Fibroblast of upper back skin (primary cell): ENCODE results near the gene ZNF446.
"Not testable (repeated sequence)": the region's sequence is repeated elsewhere in the genome, so short reads cannot be mapped to it uniquely, and the experiment has no call there.

Experiments used
- DNase-seq: peaks from one replicate; pipeline ENCODE4 v3.0.0-alpha.2; 2013

Gene ZNF446

GRCh38 chr19:58470837-58471543 is 5.2 kb upstream of the ZNF446 start:
- not testable (repeated sequence) for DNase-seq

GRCh38 chr19:58471736-58472135 is 4.4 kb upstream of the ZNF446 start:
- no peak for DNase-seq

GRCh38 chr19:58473775-58474174 is 2.4 kb upstream of the ZNF446 start:
- no peak for DNase-seq

GRCh38 chr19:58474291-58474996 is 1.7 kb upstream of the ZNF446 start:
- peak; percentile 69 for DNase-seq

- no peak for DNase-seq
Observed at GRCh38 chr19:58474997-58475713, 997 bp upstream of the ZNF446 start.

GRCh38 chr19:58476498-58477015 is 405 bp downstream of the ZNF446 start:
- no peak for DNase-seq

- DNase-seq: no peak
Observed at GRCh38 chr19:58477130-58477529, 978 bp downstream of the ZNF446 start.

GRCh38 chr19:58477871-58478270 is 1.7 kb downstream of the ZNF446 start:
- no peak for DNase-seq

- no peak for DNase-seq
Observed at GRCh38 chr19:58479303-58479702, 3.2 kb downstream of the ZNF446 start.

- no peak for DNase-seq
Observed at GRCh38 chr19:58479736-58480480, 3.8 kb downstream of the ZNF446 start.

GRCh38 chr19:58480481-58480830 is 4.3 kb downstream of the ZNF446 start:
- no peak for DNase-seq

GRCh38 chr19:58480831-58481230 is 4.7 kb downstream of the ZNF446 start:
- DNase-seq: no peak

- DNase-seq: no peak
Observed at GRCh38 chr19:58482372-58482771, 6.2 kb downstream of the ZNF446 start.

- DNase-seq: no peak
Observed at GRCh38 chr19:58483776-58484175, 7.6 kb downstream of the ZNF446 start.

- not testable (repeated sequence) for DNase-seq
Observed at GRCh38 chr19:58484349-58484748, 8.2 kb downstream of the ZNF446 start.

- no peak for DNase-seq
Observed at GRCh38 chr19:58491393-58491792, 15.2 kb downstream of the ZNF446 start.

GRCh38 chr19:58492265-58492664 is 16.1 kb downstream of the ZNF446 start:
- no peak for DNase-seq

- no peak for DNase-seq
Observed at GRCh38 chr19:58497634-58498170, 21.6 kb downstream of the ZNF446 start.

GRCh38 chr19:58498316-58499020 is 22.3 kb downstream of the ZNF446 start:
- no peak for DNase-seq

GRCh38 chr19:58499021-58499927 is 23.1 kb downstream of the ZNF446 start:
- DNase-seq: peak; percentile 99

- DNase-seq: no peak
Observed at GRCh38 chr19:58500242-58500641, 24.1 kb downstream of the ZNF446 start.
